Cerebellar cortex (tissue), 1 donor: ENCODE results near the gene GKAP1.
"Not testable (repeated sequence)": the region's sequence is repeated elsewhere in the genome, so short reads cannot be mapped to it uniquely, and the experiment has no call there.

Experiments
- DNase-seq: peaks from one replicate; pipeline ENCODE4 v3.0.0-alpha.2; 2015; ENCODE audit warnings: low spot score

The GKAP1 gene

DNA sequence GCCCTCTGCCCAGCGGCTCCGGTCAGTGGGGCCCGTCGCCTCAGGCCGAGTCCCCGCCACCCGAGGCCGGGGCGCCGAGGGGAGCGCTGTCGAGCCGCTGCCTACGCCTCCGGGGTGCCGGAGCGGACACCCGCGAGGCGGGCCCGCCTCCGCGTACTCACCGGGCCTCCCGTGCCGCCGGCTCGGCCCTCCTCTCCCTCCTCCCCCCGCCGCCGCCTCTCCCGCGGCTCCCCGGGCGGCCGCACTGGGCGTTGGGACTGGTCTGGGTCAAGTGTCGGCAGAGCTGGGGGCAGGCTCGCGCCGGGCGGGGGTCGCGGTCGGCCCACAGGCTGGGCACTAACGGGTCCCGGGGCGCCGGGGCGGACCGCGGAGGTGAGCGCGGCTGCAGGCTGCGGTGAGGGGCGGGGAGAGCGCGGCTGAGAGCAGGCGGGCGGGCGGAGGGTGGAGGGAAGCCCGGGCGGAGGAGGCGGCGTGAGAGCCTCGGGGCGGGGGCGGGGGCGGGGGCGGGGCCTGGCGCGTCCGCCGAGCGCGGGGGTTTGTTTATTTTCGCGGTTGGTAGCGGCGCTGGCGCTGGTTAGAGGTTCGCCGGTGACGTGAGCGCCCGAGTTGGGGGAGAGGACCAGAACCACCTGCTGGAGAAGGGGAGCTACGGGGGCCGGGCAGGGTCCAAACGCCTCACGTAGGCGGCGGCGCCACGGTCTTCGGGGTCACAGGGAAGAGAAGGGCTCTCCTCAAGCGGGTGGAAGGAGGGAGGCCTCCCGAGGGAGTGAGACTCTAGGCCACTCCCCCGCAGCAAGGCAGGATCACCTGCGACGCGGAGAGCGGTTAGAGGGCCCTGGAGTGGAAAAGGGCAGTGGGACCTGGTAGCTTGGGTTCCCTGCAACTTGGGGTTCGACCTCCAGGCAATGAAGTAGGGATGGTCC lies at the start of gene GKAP1:
Gene GKAP1, minus strand, starts transcription at position 414 of the 923 bp plus-strand sequence. CDS start 11,252 bp downstream, outside the sequence.
- peak; percentile 80 for DNase-seq

GRCh38 chr9:83849895-83850294 lies 32.3 kb upstream of the GKAP1 start:
- not testable (repeated sequence) for DNase-seq

- not testable (repeated sequence) for DNase-seq
Measured at GRCh38 chr9:83837070-83837643, 19.6 kb upstream of the GKAP1 start.

DNA sequence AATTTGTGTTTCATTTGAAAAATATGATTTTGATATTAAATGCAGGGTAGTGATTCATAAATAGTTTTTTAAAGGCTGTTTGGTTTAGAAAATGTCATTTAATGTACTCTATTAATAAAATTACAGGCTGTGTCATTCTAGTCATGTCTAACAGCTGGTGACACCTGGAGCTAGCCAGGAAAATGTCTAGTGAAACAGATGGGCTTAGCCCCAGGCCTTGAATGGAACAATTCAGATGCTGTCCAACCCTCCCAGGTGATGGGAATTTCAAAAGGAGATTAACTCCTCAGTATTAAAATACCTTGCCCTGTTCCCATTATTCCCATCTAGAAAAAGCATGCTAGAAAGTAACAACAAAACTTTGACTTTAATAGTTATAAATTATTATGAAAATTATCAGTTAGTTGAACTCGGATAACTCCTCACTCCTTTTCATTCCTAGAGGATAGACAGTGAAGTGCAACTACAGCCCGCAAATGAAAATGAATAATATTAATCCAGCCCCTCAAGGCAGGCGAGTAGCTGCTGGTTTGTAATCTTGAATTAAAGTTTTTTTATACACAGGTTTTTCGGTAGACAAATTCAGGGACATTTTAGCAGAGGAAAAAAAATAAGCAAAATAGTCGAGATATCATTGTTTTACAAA lies 13.0 kb upstream of the GKAP1 start:
- DNase-seq = not testable (repeated sequence)

DNA sequence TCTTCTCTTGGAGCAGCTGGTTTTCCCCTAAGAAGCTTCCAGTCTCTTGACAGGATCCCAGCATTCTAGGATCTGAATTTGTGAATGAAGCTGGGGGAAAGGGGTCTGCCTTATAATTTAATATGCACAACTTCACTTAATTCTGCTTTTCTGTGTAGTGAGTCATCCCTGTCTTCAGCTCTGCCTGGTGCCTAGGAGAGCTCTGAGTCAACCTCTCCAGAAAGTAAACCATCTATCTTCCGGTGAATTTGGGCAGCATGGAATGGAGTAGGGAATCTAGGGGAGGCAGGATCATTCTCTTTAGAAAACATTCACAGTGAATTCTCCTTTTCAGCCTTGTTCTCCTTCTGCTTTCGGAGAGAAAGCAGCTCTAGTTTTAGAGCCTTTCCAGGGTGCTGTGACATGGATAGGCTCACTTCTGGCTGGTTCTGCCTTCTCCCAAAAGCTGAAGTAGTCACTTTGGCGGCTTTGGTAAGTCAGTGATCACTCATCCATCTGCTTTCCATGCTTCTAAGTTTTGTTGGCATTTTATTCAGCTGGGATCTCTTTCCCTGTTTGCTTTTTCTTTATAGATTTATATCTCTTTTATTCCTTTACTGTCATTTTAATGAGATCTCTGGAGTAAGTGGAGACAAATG lies 7.5 kb upstream of the GKAP1 start:
- DNase-seq = not testable (repeated sequence)

DNA sequence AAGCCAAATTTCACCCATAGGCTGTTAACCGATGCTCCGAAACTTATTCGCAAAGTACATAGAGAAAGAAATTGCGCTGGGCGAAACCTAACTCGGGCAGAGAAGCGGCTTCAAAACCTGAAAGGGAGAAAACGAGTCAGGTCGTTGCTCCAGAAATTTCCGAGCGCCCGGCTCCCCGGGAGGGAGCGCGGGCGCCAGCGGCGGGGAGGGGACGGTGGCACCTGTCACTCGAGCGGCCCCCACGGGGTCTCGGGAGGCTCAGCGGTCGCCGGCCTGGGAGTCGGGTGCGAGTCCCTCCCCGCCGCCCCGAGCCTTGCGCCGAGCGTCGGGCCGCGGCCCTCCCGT lies 586 bp downstream of the GKAP1 start:
- peak; percentile 13 for DNase-seq

DNA sequence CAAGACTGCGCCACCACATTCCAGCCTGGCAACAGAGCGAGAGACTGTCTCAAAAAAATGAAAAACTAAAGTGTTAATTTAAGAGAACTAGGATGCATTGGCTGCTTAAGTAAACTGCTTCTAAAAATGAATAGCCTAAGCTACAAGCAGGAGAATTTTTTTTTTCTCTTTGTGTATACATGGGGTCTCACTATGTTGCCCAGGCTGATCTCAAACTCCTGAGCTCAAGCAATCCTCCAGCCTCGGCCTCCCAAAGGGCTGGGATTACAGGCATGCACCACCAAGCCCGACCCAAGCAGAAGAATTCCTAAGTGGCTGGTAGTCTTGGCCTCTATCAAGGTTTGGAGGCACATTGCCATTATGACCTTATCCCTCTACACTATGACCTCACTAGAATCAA lies 2.4 kb downstream of the GKAP1 start:
- not testable (repeated sequence) for DNase-seq

GRCh38 chr9:83809213-83809612 lies 8.4 kb downstream of the GKAP1 start:
- DNase-seq = not testable (repeated sequence)

DNA sequence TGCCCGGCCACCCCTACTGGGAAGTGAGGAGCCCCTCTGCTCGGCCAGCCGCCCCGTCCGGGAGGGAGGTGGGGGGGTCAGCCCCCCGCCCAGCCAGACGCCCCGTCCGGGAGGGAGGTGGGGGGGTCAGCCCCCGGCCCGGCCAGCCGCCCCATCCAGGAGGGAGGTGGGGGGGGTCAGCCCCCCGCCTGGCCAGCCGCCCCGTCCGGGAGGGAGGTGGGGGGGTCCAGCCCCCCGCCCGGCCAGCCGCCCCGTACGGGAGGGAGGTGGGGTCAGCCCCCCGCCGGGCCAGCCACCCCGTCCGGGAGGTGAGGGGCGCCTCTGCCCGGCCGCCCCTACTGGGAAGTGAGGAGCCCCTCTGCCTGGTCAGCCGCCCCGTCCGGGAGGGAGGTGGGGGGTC lies 13.1 kb downstream of the GKAP1 start:
- DNase-seq = not testable (repeated sequence)

GRCh38 chr9:83803941-83804340 lies 13.6 kb downstream of the GKAP1 start:
- not testable (repeated sequence) for DNase-seq

GRCh38 chr9:83800236-83801033 lies 17.1 kb downstream of the GKAP1 start:
- no peak for DNase-seq

DNA sequence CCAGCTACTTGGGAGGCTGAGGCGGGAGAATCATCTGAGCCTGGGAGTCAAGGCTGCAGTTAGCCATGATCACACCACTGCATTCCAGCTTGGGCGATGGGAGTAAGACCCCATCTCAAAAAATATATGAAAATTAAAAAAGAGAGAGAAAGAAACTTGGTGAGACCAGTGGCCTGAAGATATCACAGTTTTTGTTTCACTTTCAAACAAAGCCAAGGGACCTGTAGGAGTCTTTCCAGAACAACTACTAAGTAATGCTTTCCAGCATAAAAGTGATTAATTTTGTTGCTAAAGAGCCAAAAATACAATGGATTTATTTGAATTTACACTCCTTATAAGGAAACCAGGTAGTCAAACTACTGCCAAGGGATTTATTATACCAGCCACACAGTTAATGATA lies 23.5 kb downstream of the GKAP1 start:
- no peak for DNase-seq

DNA sequence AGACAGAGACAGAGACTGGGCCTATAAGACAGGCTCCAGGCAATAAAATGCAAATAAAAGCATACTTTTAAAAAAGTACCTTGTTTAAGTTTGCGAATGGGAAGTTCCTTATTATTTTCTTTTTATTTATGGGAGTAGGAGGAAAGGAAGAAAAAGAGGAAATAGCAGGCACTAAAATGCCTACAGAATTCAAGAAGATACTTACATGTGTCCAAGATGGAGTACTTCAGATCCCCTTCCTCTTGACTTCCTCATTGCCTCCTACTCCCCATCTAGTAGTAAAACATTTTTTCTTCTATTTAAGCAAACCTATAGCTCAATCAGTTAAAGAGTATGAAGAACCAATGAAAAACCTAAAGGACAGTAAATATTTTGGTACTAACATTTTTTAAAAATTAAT lies 24.8 kb downstream of the GKAP1 start:
- DNase-seq = no peak

- no peak for DNase-seq
Measured at GRCh38 chr9:83778164-83778563, 39.4 kb downstream of the GKAP1 start.

DNA sequence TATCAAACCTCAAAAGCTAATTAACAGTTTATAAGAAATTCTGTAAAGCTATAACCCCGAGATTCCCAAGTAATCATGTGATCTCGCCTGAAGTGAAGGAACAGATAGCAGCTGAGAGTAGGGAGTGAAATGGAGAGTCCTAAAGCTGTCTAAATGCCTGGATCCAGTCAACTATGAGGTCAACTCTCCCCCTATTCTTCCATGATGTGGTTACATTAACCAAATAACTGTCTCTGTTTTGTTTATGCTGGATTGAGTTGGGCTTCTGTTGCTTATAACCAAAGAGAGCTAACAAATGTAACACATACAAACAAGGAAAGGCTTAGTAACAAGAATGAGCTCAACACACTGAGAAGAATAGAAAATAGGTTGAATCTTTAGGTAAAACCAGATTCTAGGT lies 41.6 kb downstream of the GKAP1 start:
- no peak for DNase-seq

DNA sequence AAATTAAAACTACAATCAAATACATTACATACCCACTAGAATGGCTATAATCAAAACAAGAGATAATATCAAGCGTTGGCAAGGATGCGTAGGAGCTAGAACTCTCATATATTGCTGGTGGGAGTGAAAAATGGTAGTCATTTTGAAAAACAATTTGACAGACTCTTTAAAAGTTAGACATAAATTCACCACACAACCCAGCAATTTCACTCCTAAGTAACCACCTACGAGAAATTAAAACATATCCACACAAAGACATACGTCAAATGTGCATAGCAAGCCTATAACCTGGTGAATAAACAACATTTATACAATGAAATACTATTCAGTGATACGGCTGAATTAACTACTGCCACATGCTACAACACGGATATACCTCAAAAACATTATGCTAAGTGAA lies 44.7 kb downstream of the GKAP1 start:
- no peak for DNase-seq

GRCh38 chr9:83765376-83765775 lies 52.2 kb downstream of the GKAP1 start:
- no peak for DNase-seq

DNA sequence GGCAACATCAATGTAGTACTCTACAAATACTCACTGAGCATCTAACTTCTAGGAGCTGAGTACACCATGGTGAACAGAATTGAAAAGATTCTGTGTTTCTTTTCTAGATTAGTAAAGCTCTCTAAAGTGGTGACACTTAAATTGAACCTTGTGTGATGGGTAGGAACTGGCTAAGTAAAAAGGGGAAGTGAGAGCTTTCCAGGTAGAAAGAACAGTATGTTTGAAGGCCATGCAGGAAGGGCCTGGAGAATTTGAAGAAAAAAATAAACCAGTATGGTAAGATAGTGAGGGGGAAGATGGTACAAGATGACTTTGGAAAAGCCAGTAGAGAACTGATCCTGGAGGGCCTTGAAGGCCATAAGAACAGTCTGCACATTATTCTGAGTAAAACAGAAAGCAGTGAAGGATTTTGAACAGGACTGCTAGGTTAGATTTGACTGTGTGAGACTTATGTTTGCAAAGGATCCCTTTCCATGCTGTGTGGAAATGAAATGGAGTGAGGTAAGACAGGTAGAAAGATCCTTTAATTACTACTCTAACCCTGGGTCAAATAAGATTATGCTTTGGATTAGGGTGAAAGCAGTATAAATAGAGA lies 63.1 kb downstream of the GKAP1 start:
- DNase-seq = no peak

DNA sequence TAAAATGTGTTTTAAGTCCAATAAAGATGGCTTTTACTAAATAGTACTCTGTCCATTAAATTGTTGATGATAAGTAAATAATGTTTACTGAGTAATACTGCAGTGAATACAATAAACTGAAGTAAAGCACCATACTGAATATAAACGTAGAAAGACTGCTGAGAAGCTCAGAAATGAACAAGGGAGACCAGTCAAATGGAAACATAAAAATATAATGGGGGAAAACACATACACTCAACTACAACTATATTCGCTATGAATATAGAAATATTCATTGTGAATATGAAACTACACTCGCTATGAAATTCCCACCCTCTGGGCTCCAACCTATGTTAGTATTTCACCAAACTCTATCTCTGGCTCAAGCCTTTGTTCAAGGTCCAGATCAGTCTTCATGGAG lies 67.9 kb downstream of the GKAP1 start:
- no peak for DNase-seq

DNA sequence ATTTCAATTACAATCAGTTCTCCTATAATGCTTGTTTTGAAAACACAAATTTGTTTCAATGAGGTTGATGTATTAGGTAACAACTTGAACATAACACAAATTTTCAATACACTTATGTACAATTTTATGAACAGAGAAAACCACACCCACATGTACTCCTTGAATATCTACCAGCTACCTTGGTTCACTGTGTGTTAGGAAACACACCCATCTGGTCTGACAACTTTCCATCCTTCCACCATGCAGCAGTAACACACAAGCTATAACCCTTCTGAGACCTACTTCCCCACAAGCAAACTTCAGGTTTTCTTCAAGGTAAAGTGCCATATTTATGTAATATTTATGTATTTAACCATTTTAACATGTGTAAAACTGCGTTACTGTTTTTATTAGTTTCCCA lies 73.4 kb downstream of the GKAP1 start:
- no peak for DNase-seq

GRCh38 chr9:83733739-83734138 lies 83.8 kb downstream of the GKAP1 start:
- DNase-seq = no peak
